AG09319 (cell line): Measurements from ENCODE around the gene DCC.
A peak's percentile ranks its signal among the peaks of the same experiment; 100 is the strongest.

Source experiments
- DNase-seq: peaks from one replicate; pipeline ENCODE4 v3.0.0-alpha.2; 2010; ENCODE audit warnings: low read depth; ENCODE audit errors: extremely low read depth
- TF ChIP-seq, protein P1 (sequence below): IDR thresholded peaks from 2 replicates; pipeline ENCODE4 v1.5.1; 2011; ENCODE audit warnings: low read depth, mild to moderate bottlenecking, inconsistent platforms, low read length, moderate library complexity

Gene DCC

DNA sequence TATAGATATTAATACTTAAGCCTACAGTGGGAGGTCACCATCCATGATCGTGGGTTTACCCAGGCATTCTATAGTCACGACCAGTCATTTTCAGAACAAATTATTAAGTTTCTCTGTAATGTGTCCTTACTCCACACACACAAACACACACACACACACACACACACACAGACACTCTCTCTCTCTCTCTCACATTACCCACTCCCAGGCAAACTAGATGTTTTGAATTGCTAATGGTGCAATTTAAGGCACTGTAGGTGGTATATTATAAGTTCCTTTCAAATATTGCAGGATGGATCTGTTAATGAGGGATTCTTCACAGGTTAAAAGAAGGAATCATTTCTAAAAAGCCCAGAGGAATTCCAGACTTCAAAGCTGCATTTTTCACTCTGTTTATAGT is 1226.6 kb downstream of the DCC start:
- DNase-seq: no peak
- TF ChIP-seq, protein P1, sequence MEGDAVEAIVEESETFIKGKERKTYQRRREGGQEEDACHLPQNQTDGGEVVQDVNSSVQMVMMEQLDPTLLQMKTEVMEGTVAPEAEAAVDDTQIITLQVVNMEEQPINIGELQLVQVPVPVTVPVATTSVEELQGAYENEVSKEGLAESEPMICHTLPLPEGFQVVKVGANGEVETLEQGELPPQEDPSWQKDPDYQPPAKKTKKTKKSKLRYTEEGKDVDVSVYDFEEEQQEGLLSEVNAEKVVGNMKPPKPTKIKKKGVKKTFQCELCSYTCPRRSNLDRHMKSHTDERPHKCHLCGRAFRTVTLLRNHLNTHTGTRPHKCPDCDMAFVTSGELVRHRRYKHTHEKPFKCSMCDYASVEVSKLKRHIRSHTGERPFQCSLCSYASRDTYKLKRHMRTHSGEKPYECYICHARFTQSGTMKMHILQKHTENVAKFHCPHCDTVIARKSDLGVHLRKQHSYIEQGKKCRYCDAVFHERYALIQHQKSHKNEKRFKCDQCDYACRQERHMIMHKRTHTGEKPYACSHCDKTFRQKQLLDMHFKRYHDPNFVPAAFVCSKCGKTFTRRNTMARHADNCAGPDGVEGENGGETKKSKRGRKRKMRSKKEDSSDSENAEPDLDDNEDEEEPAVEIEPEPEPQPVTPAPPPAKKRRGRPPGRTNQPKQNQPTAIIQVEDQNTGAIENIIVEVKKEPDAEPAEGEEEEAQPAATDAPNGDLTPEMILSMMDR: no peak

DNA sequence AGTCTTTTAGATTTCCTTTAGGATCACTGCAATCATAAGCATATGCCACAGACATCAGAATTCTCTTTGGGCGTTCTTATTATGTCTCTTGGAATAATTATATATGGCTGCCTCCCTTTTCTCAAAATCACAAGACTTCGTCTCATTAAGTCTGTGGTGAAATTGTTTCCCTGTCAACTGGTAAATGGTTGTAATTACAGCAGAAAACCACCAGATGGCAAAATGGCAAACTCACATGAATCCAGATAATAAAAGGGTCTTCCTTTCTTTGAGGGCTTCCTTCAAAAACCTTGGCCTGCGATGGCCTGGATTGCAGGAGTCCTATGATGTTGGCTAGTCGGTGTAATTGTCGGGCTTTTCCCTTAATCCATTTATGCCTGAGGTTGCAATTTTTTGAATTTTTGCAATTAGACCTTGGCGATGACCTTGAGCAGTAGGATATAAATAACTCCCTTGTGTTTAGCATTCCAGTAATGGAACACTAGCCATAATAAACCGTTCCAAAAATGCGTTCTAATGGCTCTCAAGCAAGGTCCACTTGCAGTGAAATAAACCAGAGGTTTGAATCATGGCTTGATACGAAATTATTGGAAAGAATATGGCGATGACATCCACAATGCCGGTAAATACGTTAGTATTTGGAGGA is 1228.1 kb downstream of the DCC start:
- TF ChIP-seq, protein P1: peak; percentile 45
- no peak for DNase-seq
